Sigmoid colon (tissue), 7 donors: ENCODE data around the gene MARCHF6. TPM values are rescaled to one million over a fixed set of nuclear protein-coding genes. Genes with fewer than 3 reads are reported as not detected.

Source experiments
- DNase-seq: peaks from one replicate; pipeline ENCODE4 v3.0.0-alpha.2; 2019
- H3K27ac ChIP-seq, 4 donors: fragments of 200-600 bp; sonication (generic); one replicate each; pipeline ENCODE4 v1.5.1; 2016 to 2019; ENCODE audit warnings: mild to moderate bottlenecking in 1 of 4
- H3K27me3 ChIP-seq, 3 donors: fragments of 200-600 bp; sonication (generic); one replicate each; pipeline ENCODE4 v1.5.1; 2019; ENCODE audit warnings: mild to moderate bottlenecking in 1 of 3
- H3K36me3 ChIP-seq, 4 donors: fragments of 200-600 bp; sonication (generic); one replicate each; pipeline ENCODE4 v1.5.1; 2016 to 2019
- H3K4me1 ChIP-seq, 4 donors: fragments of 200-600 bp; sonication (generic); one replicate each; pipeline ENCODE4 v1.5.1; 2017 to 2019
- H3K4me3 ChIP-seq, 4 donors: fragments of 200-600 bp; sonication (generic); one replicate each; pipeline ENCODE4 v1.5.1; 2017 to 2019; ENCODE audit warnings: mild to moderate bottlenecking in 2 of 4, moderate library complexity in 1 of 4
- H3K9me3 ChIP-seq, 4 donors: fragments of 200-600 bp in 3 of 4; sonication (generic) in 3 of 4; one replicate each; pipeline versions ENCODE4 v1.5.1 to v1.6.1; 2013 to 2019
- CTCF ChIP-seq, 4 experiments: fragments of 450-650 bp in 3 of 4; fragments of 200-600 bp in 1 of 4; IDR thresholded peaks; one replicate each; pipeline ENCODE4 v1.5.1; 2016 to 2019; ENCODE audit warnings: antibody characterized with exemption in 4 of 4, mild to moderate bottlenecking in 3 of 4, moderate library complexity in 2 of 4
- EP300 ChIP-seq, 4 donors: sonication (generic); formaldehyde crosslinking; IDR thresholded peaks; one replicate each; pipeline ENCODE4 v1.6.1; 2017; ENCODE audit warnings: antibody characterized with exemption in 4 of 4
- POLR2A ChIP-seq, 2 donors: fragments of 450-650 bp; IDR thresholded peaks; one replicate each; pipeline ENCODE4 v1.6.1; 2016; ENCODE audit warnings: antibody characterized with exemption in 2 of 2, mild to moderate bottlenecking in 2 of 2, moderate library complexity in 2 of 2
- POLR2AphosphoS5 ChIP-seq, 4 donors: sonication (generic); formaldehyde crosslinking; IDR thresholded peaks; one replicate each; pipeline ENCODE4 v1.6.1; 2017; ENCODE audit warnings: antibody characterized with exemption in 4 of 4
- WGBS, 2 donors: extraction: QIAGEN DNeasy Blood & Tissue Kit; methylation state at CpG; one replicate each; pipeline ENCODE4 v1.1.7; 2013; 5-methylcytosine and 5-hydroxymethylcytosine counted together
- intact Hi-C: fragments of 100-400 bp; cut with DNase I; formaldehyde crosslinking; loops from one replicate; pipeline ENCODE4 v1.15.1; 2023
- polyA plus RNA-seq, 3 donors: library from polyadenylated mRNA; stranded (reverse); fragments of 200-250 nt; gene quantifications; one replicate each; pipeline ENCODE4 v1.2.3, GENCODE V29; 2013
- total RNA-seq, 4 donors: library from RNA; depleted of rRNA; stranded (reverse); fragments of >200 nt; gene quantifications; one replicate each; pipeline ENCODE4 v1.1.0, GENCODE V29; 2016
- donor health status: healthy with polysubstance abuse.
- donor health status: Bipolar disorder and iron deficiency.
- donor health status: healthy.

Gene MARCHF6
- total and polyA plus RNA-seq, 7 donors, result 6.0 to 108 (median 77.0) TPM

GRCh38 chr5:10330511-10331230, 22.8 kb upstream of the MARCHF6 start:
- H3K4me3 ChIP-seq, result no peak overlapping the region
- H3K9me3 ChIP-seq, result no peaks in the 10 kb centered on the region
- DNase-seq, result no peak
- H3K4me1 ChIP-seq, result peaks cover 0 to 56% (median 49%) of the 10 kb centered on the region in 4 donors
- H3K27ac ChIP-seq, result peak overlapping the region; percentile 33 to 70 (median 66)
- H3K36me3 ChIP-seq, result no peaks in the 10 kb centered on the region
- H3K27me3 ChIP-seq, result no peaks in the 10 kb centered on the region
- 55 to 76% methylated on average over 10 of the region's 10 CpGs for WGBS, 2 donors
- intact Hi-C loops, result loop anchor here (10.0 kb wide), 1 partner anchor 46 kb away; no protein-coding TSS in a partner anchor
- TF ChIP-seq POLR2A (IDR thresholded peaks at IDR 0.05) (no peak), POLR2AphosphoS5 (IDR thresholded peaks at IDR 0.05) (no peak), EP300 (IDR thresholded peaks at IDR 0.05) (no peak), CTCF (IDR thresholded peaks at IDR 0.05) (no peak)

- WGBS, 2 donors, result 52 to 68% methylated on average over 7 of the region's 7 CpGs
- Histone ChIP-seq H3K4me1 (peaks cover 0 to 56% (median 49%) of the 10 kb centered on the region in 4 donors), H3K9me3 (no peaks in the 10 kb centered on the region), H3K4me3 (no peak overlapping the region), H3K27me3 (no peaks in the 10 kb centered on the region), H3K27ac (peak overlapping the region; percentile 33 to 70 (median 66)), H3K36me3 (no peaks in the 10 kb centered on the region)
- TF ChIP-seq POLR2A (IDR thresholded peaks at IDR 0.05) (no peak), POLR2AphosphoS5 (IDR thresholded peaks at IDR 0.05) (peak in 1 of 4 donors; percentile 35), CTCF (IDR thresholded peaks at IDR 0.05) (no peak)
- peak; percentile 86 for DNase-seq
- intact Hi-C loops, result loop anchor here (10.0 kb wide), 1 partner anchor 47 kb away; no protein-coding TSS in a partner anchor
Measured at GRCh38 chr5:10331341-10331796, 22.1 kb upstream of the MARCHF6 start.

- DNase-seq, result no peak
- WGBS, 2 donors, result 93% methylated on average over 5 of the region's 5 CpGs
- intact Hi-C loops, result loop anchor here (10.0 kb wide), 1 partner anchor 48 kb away; no protein-coding TSS in a partner anchor
- Histone ChIP-seq H3K9me3 (no peaks in the 10 kb centered on the region), H3K36me3 (no peaks in the 10 kb centered on the region), H3K4me1 (peaks cover 0 to 56% (median 49%) of the 10 kb centered on the region in 4 donors), H3K4me3 (no peak overlapping the region), H3K27ac (peak overlapping the region in 1 of 4 donors; percentile 63), H3K27me3 (no peaks in the 10 kb centered on the region)
- TF ChIP-seq CTCF (IDR thresholded peaks at IDR 0.05) (no peak), POLR2AphosphoS5 (IDR thresholded peaks at IDR 0.05) (no peak), EP300 (IDR thresholded peaks at IDR 0.05) (no peak), POLR2A (IDR thresholded peaks at IDR 0.05) (no peak)
Measured at GRCh38 chr5:10332301-10332700, 21.2 kb upstream of the MARCHF6 start.

- intact Hi-C loops, result loop anchor here (10.0 kb wide), 1 partner anchor 49 kb away; no protein-coding TSS in a partner anchor
- H3K27ac ChIP-seq, result peak overlapping the region; percentile 0 to 66 (median 40)
- peaks cover 0 to 56% (median 49%) of the 10 kb centered on the region in 4 donors for H3K4me1 ChIP-seq
- peak overlapping the region; percentile 35 to 73 (median 64) for H3K4me3 ChIP-seq
- H3K36me3 ChIP-seq, result no peaks in the 10 kb centered on the region
- DNase-seq, result no peak
- no peaks in the 10 kb centered on the region for H3K9me3 ChIP-seq
- 2 to 3% methylated on average over 81 of the region's 81 CpGs for WGBS, 2 donors
- TF ChIP-seq CTCF (IDR thresholded peaks at IDR 0.05), result peak in 2 of 4 experiments; percentile 12 to 13
- no peak for TF ChIP-seq EP300 (IDR thresholded peaks at IDR 0.05)
- TF ChIP-seq POLR2AphosphoS5 (IDR thresholded peaks at IDR 0.05), result no peak
- no peak for TF ChIP-seq POLR2A (IDR thresholded peaks at IDR 0.05)
- no peaks in the 10 kb centered on the region for H3K27me3 ChIP-seq
Measured at GRCh38 chr5:10333154-10334006, 20.1 kb upstream of the MARCHF6 start.
